ENCODE data around the gene TPGS1. TPM values are rescaled to one million over a fixed set of nuclear protein-coding genes. Genes with fewer than 3 reads are reported as not detected.

The TPGS1 gene
- total and polyA plus RNA-seq, 2 donors (not counting 3 experiments of a cell fraction or from before 2014, with no cell fraction given), result 20.9 to 24.7 TPM

DNA sequence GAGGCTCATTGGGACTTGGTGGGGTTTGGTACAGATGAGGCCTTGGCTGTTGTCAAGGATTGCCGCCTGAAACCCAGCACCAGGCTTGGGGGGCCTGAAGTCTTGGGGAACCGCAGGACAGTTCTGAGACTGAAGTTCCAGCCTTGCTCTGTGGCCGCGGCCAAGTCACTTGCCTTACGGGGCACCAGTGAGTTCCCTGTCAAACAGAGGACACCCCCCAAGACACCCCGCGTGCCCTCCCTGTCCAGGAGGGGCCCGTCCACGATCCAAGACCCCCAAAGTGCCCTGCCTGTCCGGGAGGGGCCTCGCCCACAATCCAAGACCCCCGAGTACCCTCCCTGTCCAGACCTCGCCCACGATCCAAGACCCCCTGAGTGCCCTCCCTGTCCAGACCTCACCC lies 26.8 kb downstream of the TPGS1 start:
- POLR2A ChIA-PET, result no interaction called here
- intact Hi-C loops (cut with micrococcal nuclease) (no loop called here), dilution Hi-C loops (cut with MboI; ENCODE audit: extremely low pct_ligation_motif_present, low sequenced_read_pairs) (no loop called here)
- Histone ChIP-seq H4K20me1 (replicated peaks; ENCODE audit: control insufficient read depth, extremely low read depth, insufficient read depth, low read length) (no peaks in the 10 kb centered on the region), H3K4me3 (replicated peaks in 1 of 3; ENCODE audit: insufficient read depth in 1 of 3, low read depth in 1 of 3, low read length in 3 of 3) (no peak overlapping the region), H3K4me1 (ENCODE audit: control insufficient read depth, extremely low read depth, insufficient read depth, low read length) (peaks cover 17% of the 10 kb centered on the region), H3K36me3 (ENCODE audit: control insufficient read depth in 2 of 2, extremely low read depth in 1 of 2, insufficient read depth in 2 of 2, low read length in 2 of 2) (peaks cover 5 to 32% of the 10 kb centered on the region in 2 experiments), H3K4me2 (ENCODE audit: insufficient read depth, low read length) (peak overlapping the region; percentile 73), H3K79me2 (ENCODE audit: control insufficient read depth, insufficient read depth, low read length) (peaks cover 46% of the 10 kb centered on the region), H3K9me1 (replicated peaks; ENCODE audit: control insufficient read depth, extremely low read depth, insufficient read depth, low read length) (no peaks in the 10 kb centered on the region), H3K27ac (ENCODE audit: insufficient read depth, low read depth, low read length) (no peak overlapping the region), H3K27me3 (ENCODE audit: control insufficient read depth in 2 of 2, insufficient read depth in 2 of 2, low read length in 2 of 2) (no peaks in the 10 kb centered on the region), H3K9ac (replicated peaks; ENCODE audit: extremely low read depth, insufficient read depth, low read length) (peak overlapping the region; percentile 93), H3K9me3 (replicated peaks; ENCODE audit: control insufficient read depth, insufficient read depth, low read length) (no peaks in the 10 kb centered on the region), H2AFZ (ENCODE audit: low read depth, low read length) (no peak overlapping the region)
- no TSS peak for BruUV-seq (replicated peaks)
- FAIRE-seq (no peak), DNase-seq (ENCODE audit: low read depth, low spot score) (no peak)
- CTCF ChIA-PET, result interaction anchor here (1.0 kb wide), 1 partner anchor 66 kb away, joined by 3 read pairs; no protein-coding TSS in a partner anchor
- no peak for TF ChIP-seq FOS (IDR thresholded peaks at IDR 0.05; ENCODE audit: borderline replicate concordance, insufficient read depth, low read length)
- TF ChIP-seq, protein P1, sequence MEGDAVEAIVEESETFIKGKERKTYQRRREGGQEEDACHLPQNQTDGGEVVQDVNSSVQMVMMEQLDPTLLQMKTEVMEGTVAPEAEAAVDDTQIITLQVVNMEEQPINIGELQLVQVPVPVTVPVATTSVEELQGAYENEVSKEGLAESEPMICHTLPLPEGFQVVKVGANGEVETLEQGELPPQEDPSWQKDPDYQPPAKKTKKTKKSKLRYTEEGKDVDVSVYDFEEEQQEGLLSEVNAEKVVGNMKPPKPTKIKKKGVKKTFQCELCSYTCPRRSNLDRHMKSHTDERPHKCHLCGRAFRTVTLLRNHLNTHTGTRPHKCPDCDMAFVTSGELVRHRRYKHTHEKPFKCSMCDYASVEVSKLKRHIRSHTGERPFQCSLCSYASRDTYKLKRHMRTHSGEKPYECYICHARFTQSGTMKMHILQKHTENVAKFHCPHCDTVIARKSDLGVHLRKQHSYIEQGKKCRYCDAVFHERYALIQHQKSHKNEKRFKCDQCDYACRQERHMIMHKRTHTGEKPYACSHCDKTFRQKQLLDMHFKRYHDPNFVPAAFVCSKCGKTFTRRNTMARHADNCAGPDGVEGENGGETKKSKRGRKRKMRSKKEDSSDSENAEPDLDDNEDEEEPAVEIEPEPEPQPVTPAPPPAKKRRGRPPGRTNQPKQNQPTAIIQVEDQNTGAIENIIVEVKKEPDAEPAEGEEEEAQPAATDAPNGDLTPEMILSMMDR (IDR thresholded peaks at IDR 0.05; ENCODE audit: extremely low read depth in 1 of 2, insufficient read depth in 1 of 2, low read depth in 1 of 2, low read length in 2 of 2), result peak in 1 of 2 donors; percentile 8

DNA sequence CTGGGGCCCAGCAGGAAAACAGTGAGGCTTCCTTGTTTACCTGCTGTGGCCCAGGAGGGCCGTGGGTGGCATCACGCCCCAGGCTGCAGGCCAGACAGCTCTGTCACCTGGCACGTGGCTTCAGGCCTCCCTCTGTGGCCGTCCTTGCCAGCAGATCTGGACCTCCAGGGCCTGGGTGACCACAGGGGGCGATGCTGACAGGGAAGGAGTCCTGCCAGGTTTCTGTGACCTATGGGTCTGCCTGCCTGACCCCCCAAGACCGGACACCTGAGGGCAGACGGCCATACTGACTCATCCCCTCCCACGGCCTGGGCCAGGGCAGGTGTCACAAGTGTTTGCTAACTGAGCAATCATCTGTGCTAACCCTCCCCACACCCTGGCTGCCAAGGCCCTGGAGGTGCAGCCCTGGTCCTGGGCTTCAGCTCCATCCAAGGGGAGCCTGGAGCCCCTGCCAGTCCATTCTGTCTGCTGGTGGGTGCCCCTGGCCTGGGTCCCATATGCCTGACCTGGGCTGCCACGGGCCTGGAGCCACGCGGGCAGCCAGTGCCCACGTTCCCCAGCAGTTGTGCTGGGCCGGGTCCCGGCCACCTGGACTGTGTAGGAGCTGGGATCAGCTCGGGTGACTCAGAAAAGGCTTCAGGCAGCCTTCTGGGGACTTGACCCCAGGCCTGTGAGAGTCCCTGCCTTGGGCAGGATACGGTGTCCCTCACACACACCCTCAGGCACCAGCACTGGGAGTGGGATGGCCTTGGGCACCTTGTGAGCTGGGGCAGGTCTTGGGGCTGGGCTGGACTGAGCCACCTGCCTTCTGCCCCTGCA lies 27.9 kb downstream of the TPGS1 start:
- no peak overlapping the region for H2AFZ ChIP-seq (ENCODE audit: low read depth, low read length)
- H3K4me2 ChIP-seq (ENCODE audit: insufficient read depth, low read length), result no peak overlapping the region
- H3K36me3 ChIP-seq (ENCODE audit: control insufficient read depth in 2 of 2, extremely low read depth in 1 of 2, insufficient read depth in 2 of 2, low read length in 2 of 2), result peaks cover 5 to 37% of the 10 kb centered on the region in 2 experiments
- DNase-seq (ENCODE audit: low read depth, low spot score), result no peak
- BruUV-seq (replicated peaks), result no TSS peak
- dilution Hi-C loops (cut with MboI; ENCODE audit: extremely low pct_ligation_motif_present, low sequenced_read_pairs) (no loop called here), intact Hi-C loops (cut with micrococcal nuclease) (no loop called here)
- TF ChIP-seq, protein P2, sequence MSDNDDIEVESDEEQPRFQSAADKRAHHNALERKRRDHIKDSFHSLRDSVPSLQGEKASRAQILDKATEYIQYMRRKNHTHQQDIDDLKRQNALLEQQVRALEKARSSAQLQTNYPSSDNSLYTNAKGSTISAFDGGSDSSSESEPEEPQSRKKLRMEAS (IDR thresholded peaks at IDR 0.05; ENCODE audit: insufficient read depth, insufficient read length), result no peak
- TF ChIP-seq POLR2AphosphoS5 (IDR thresholded peaks at IDR 0.05; ENCODE audit: insufficient read depth, low read depth, low read length) (no peak), EZH2 (IDR thresholded peaks at IDR 0.05; ENCODE audit: borderline replicate concordance, low read depth, low read length, severe bottlenecking) (no peak), MYC (IDR thresholded peaks at IDR 0.05; ENCODE audit: low read depth, low read length) (no peak), JUN (IDR thresholded peaks at IDR 0.05; ENCODE audit: borderline replicate concordance, insufficient read depth, insufficient read length, low read depth) (no peak), POLR2A (IDR thresholded peaks at IDR 0.05; ENCODE audit: low read depth, low read length) (no peak)
- TF ChIP-seq, protein P1 (IDR thresholded peaks at IDR 0.05; ENCODE audit: extremely low read depth in 1 of 2, insufficient read depth in 1 of 2, low read depth in 1 of 2, low read length in 2 of 2), result no peak
- no peak overlapping the region for H3K9ac ChIP-seq (replicated peaks; ENCODE audit: extremely low read depth, insufficient read depth, low read length)
- no peaks in the 10 kb centered on the region for H3K9me1 ChIP-seq (replicated peaks; ENCODE audit: control insufficient read depth, extremely low read depth, insufficient read depth, low read length)
- H4K20me1 ChIP-seq (replicated peaks; ENCODE audit: control insufficient read depth, extremely low read depth, insufficient read depth, low read length), result no peaks in the 10 kb centered on the region
- peaks cover 17% of the 10 kb centered on the region for H3K4me1 ChIP-seq (ENCODE audit: control insufficient read depth, extremely low read depth, insufficient read depth, low read length)
- ChIA-PET POLR2A (no interaction called here), CTCF (no interaction called here)
- no peak overlapping the region for H3K4me3 ChIP-seq (replicated peaks in 1 of 3; ENCODE audit: insufficient read depth in 1 of 3, low read depth in 1 of 3, low read length in 3 of 3)
- no peaks in the 10 kb centered on the region for H3K9me3 ChIP-seq (replicated peaks; ENCODE audit: control insufficient read depth, insufficient read depth, low read length)
- no peak overlapping the region for H3K27ac ChIP-seq (ENCODE audit: insufficient read depth, low read depth, low read length)
- H3K27me3 ChIP-seq (ENCODE audit: control insufficient read depth in 2 of 2, insufficient read depth in 2 of 2, low read length in 2 of 2), result no peaks in the 10 kb centered on the region
- peaks cover 46% of the 10 kb centered on the region for H3K79me2 ChIP-seq (ENCODE audit: control insufficient read depth, insufficient read depth, low read length)
- FAIRE-seq, result no peak

All from endothelial cell of umbilical vein (primary cell).